NCI-H1436 treated with DMSO at 0.1 percent for 48 hours (cell line): ENCODE measurements around the gene RPTOR.
"Not testable (repeated sequence)": the region's sequence is repeated elsewhere in the genome, so short reads cannot be mapped to it uniquely, and the experiment has no call there.

ENCODE experiments used
- DNase-seq: peaks from one replicate; lab custom pipeline; 2025; lab: John Stamatoyannopoulos, UW

The RPTOR gene

GRCh38 chr17:80798595-80799537, 254.2 kb downstream of the RPTOR start:
- no peak for DNase-seq

- DNase-seq = peak; percentile 76
Measured at GRCh38 chr17:80799538-80800480, 255.2 kb downstream of the RPTOR start.

- no peak for DNase-seq
Measured at GRCh38 chr17:80800481-80801391, 256.1 kb downstream of the RPTOR start.

- DNase-seq = no peak
Measured at GRCh38 chr17:80802626-80803450, 258.2 kb downstream of the RPTOR start.

GRCh38 chr17:80803451-80804428, 259.1 kb downstream of the RPTOR start:
- DNase-seq = no peak

- DNase-seq = no peak
Measured at GRCh38 chr17:80804466-80804865, 259.8 kb downstream of the RPTOR start.

GRCh38 chr17:80805032-80805751, 260.6 kb downstream of the RPTOR start:
- DNase-seq = no peak

GRCh38 chr17:80807014-80807413, 262.4 kb downstream of the RPTOR start:
- no peak for DNase-seq

- DNase-seq = no peak
Measured at GRCh38 chr17:80807882-80808281, 263.2 kb downstream of the RPTOR start.

GRCh38 chr17:80811181-80812105, 266.8 kb downstream of the RPTOR start:
- DNase-seq = no peak

GRCh38 chr17:80812362-80813088, 267.9 kb downstream of the RPTOR start:
- no peak for DNase-seq

- no peak for DNase-seq
Measured at GRCh38 chr17:80813318-80813717, 268.7 kb downstream of the RPTOR start.

- DNase-seq = no peak
Measured at GRCh38 chr17:80814491-80814890, 269.9 kb downstream of the RPTOR start.

GRCh38 chr17:80815151-80815681, 270.6 kb downstream of the RPTOR start:
- no peak for DNase-seq

GRCh38 chr17:80815718-80816117, 271.1 kb downstream of the RPTOR start:
- not testable (repeated sequence) for DNase-seq

GRCh38 chr17:80816241-80817103, 271.8 kb downstream of the RPTOR start:
- DNase-seq = no peak
